Lung (tissue), 12 donors: ENCODE results near the gene ANKRD22. TPM values are rescaled to one million over a fixed set of nuclear protein-coding genes. Genes with fewer than 3 reads are reported as not detected.

Experiments used
- ATAC-seq: fragments of 200-7000 bp; cut with Tn5 transposase; one replicate; pipeline ENCODE4 v1.9.1; 2020; ENCODE audit warnings: moderate number of reproducible peaks; ENCODE audit not compliant: insufficient read depth, low FRiP score
- DNase-seq, 3 donors: peaks; one replicate each; pipeline ENCODE4 v3.0.0-alpha.2; 2013 to 2017
- H3K27ac ChIP-seq, 2 donors: one replicate each; pipeline ENCODE4 v1.5.1; 2013; ENCODE audit warnings: mild to moderate bottlenecking in 2 of 2, moderate library complexity in 2 of 2, control low read depth in 1 of 2, inconsistent platforms in 1 of 2, low read depth in 1 of 2, low read length in 1 of 2
- H3K27me3 ChIP-seq, 3 donors: one replicate each; pipeline ENCODE4 v1.5.1; 2013; ENCODE audit warnings: low read length in 2 of 3; ENCODE audit not compliant: control insufficient read depth in 3 of 3, insufficient read depth in 3 of 3
- H3K36me3 ChIP-seq, 4 donors: one replicate each; pipeline ENCODE4 v1.5.1; 2013; ENCODE audit warnings: low read length in 4 of 4, mild to moderate bottlenecking in 1 of 4, moderate library complexity in 1 of 4; ENCODE audit not compliant: control insufficient read depth in 4 of 4, insufficient read depth in 4 of 4
- H3K4me1 ChIP-seq, 5 donors: one replicate each; pipeline ENCODE4 v1.5.1; 2013; ENCODE audit warnings: low read length in 5 of 5, mild to moderate bottlenecking in 2 of 5, moderate library complexity in 1 of 5; ENCODE audit not compliant: control insufficient read depth in 5 of 5, insufficient read depth in 5 of 5
- H3K4me3 ChIP-seq: one replicate; pipeline ENCODE4 v1.5.1; 2013; ENCODE audit warnings: mild to moderate bottlenecking, control low read depth, moderate library complexity
- H3K9ac ChIP-seq, 2 donors: one replicate each; pipeline ENCODE4 v1.5.1; 2013; ENCODE audit warnings: low read length in 2 of 2, control low read depth in 1 of 2; ENCODE audit not compliant: insufficient read depth in 1 of 2
- H3K9me3 ChIP-seq, 4 donors: one replicate each; pipeline ENCODE4 v1.5.1; 2013; ENCODE audit warnings: low read length in 3 of 4, mild to moderate bottlenecking in 1 of 4, moderate library complexity in 1 of 4; ENCODE audit not compliant: control insufficient read depth in 4 of 4, insufficient read depth in 3 of 4
- WGBS, 2 donors: extraction: QIAGEN DNeasy Blood & Tissue Kit; methylation state at CpG; one replicate each; pipeline ENCODE4 v1.1.7; 2013; 5-methylcytosine and 5-hydroxymethylcytosine counted together
- polyA plus RNA-seq, 2 donors: library from polyadenylated mRNA; stranded (reverse); fragments of 200-250 nt; gene quantifications; one replicate each; pipeline ENCODE4 v1.2.1, GENCODE V29; 2013
- total RNA-seq, 2 donors: library from RNA; depleted of rRNA in 1 of 2; stranded (reverse); fragments of >200 nt in 1 of 2; gene quantifications; one replicate each; pipeline ENCODE4 v1.2.1, GENCODE V29; 2014 to 2021
- TF ChIP-seq, protein P1 (sequence below): IDR thresholded peaks from 2 replicates; pipeline ENCODE4 v1.5.1; 2012; ENCODE audit warnings: mild to moderate bottlenecking; ENCODE audit errors: control extremely low read depth, extremely low read depth
- donor health status: control.
- donor health status: control.
- donor health status: Bipolar disorder and iron deficiency.
- donor health status: healthy.
- donor health status: DM: yes; HTN: yes; CAD: no.

The ANKRD22 gene
- total and polyA plus RNA-seq, 4 donors: 1.1 to 23.1 (median 3.4) TPM

DNA sequence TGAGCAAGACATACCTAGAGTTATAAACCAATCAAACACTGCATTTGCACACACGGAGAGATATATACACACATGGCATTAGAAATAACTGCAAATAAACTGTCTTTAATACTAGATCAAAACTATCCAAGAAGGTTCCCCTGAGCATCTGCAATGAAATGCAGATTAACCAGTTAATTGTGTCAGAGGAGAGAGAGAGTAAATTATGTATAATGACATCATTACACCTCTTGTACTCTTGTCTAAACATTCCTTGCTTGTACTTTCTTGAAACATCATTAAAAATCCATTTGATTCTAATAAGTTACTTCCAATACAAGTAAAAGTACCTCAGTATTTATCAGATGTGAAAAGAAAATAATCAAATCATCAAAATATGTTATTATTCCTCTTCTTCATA, 932 bp downstream of the ANKRD22 start:
- H3K27ac ChIP-seq: no peak overlapping the region
- peaks cover 0 to 17% (median 7%) of the 10 kb centered on the region in 5 donors for H3K4me1 ChIP-seq
- H3K36me3 ChIP-seq: no peaks in the 10 kb centered on the region
- no peak overlapping the region for H3K9ac ChIP-seq
- 83 to 84% methylated on average over 1 of the region's 1 CpG for WGBS, 2 donors
- no peak overlapping the region for H3K4me3 ChIP-seq
- no peaks in the 10 kb centered on the region for H3K9me3 ChIP-seq
- H3K27me3 ChIP-seq: no peaks in the 10 kb centered on the region
- no peak for DNase-seq
- ATAC-seq: no peak
- TF ChIP-seq, protein P1, sequence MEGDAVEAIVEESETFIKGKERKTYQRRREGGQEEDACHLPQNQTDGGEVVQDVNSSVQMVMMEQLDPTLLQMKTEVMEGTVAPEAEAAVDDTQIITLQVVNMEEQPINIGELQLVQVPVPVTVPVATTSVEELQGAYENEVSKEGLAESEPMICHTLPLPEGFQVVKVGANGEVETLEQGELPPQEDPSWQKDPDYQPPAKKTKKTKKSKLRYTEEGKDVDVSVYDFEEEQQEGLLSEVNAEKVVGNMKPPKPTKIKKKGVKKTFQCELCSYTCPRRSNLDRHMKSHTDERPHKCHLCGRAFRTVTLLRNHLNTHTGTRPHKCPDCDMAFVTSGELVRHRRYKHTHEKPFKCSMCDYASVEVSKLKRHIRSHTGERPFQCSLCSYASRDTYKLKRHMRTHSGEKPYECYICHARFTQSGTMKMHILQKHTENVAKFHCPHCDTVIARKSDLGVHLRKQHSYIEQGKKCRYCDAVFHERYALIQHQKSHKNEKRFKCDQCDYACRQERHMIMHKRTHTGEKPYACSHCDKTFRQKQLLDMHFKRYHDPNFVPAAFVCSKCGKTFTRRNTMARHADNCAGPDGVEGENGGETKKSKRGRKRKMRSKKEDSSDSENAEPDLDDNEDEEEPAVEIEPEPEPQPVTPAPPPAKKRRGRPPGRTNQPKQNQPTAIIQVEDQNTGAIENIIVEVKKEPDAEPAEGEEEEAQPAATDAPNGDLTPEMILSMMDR: no peak

DNA sequence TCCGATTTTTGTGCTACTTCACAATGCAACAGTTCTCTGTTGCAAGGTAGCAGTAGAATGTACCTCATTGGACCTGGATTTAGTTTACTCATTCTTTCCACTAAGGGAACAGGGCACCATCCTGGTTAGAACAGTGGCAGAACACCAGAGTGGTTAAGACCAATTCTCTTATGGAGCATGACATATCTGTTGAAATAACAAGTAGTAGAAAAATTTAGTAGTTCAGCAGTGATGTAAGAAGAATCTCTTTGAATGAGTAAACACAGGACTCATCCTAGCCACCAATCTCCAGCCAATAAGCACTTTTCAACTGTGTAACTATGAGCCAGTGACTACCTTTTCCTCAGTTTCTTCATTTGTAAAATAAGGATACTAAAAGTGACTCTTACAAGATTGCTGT, 2.4 kb downstream of the ANKRD22 start:
- DNase-seq (no peak), ATAC-seq (no peak)
- H3K9ac ChIP-seq: no peak overlapping the region
- no peak overlapping the region for H3K4me3 ChIP-seq
- no peaks in the 10 kb centered on the region for H3K36me3 ChIP-seq
- H3K27ac ChIP-seq: no peak overlapping the region
- H3K9me3 ChIP-seq: no peaks in the 10 kb centered on the region
- no peaks in the 10 kb centered on the region for H3K27me3 ChIP-seq
- WGBS, 2 donors: 90 to 92% methylated on average over 1 of the region's 1 CpG
- H3K4me1 ChIP-seq: peaks cover 0 to 11% (median 4%) of the 10 kb centered on the region in 5 donors
- TF ChIP-seq, protein P1: no peak

DNA sequence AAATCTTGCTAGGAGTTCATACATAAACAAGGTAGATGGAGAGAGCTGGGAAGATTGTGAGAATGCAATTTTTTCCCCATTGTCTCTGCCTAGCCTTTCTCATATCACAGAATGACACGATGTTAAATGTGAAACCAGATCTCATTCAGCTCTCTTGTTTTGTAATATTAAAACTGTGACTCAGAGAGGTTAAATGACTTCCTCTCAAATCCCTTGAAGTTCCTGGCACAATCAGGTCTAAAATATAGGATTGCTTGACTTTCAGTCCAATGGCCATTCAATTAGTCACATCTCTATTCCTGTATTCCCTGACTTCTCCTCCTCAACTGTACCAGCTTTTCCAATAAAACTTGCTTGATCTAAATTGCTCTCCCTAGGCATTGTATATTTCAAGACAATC, 3.1 kb downstream of the ANKRD22 start:
- Histone ChIP-seq H3K4me3 (no peak overlapping the region), H3K27ac (no peak overlapping the region), H3K4me1 (peaks cover 0 to 10% (median 0%) of the 10 kb centered on the region in 5 donors), H3K9me3 (no peaks in the 10 kb centered on the region), H3K27me3 (no peaks in the 10 kb centered on the region), H3K9ac (no peak overlapping the region), H3K36me3 (no peaks in the 10 kb centered on the region)
- TF ChIP-seq, protein P1: no peak
- ATAC-seq: no peak
- WGBS, 2 donors: 2 to 6% methylated on average over 1 of the region's 1 CpG
- peak in 1 of 3 donors; percentile 61 for DNase-seq

DNA sequence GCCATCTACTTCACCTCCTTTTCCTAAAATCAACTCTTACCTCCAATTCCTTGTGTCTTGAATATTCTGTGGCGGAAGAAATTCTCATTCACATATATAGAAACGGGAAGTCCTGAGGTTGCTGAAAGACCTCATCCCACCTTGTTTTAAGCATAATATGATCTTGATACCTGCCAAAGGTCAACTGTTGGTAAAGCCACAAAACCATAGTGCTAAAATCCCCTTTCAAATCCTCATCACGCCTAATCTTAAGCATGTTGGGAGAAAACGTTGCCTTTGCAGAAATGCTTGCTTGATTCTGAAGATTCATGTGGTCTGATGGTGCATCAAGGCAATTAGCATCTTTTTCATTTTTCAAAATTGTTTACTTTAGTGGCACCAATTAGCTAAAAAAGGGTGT, 8.5 kb downstream of the ANKRD22 start:
- Histone ChIP-seq H3K9me3 (no peaks in the 10 kb centered on the region), H3K27me3 (no peaks in the 10 kb centered on the region), H3K4me1 (no peaks in the 10 kb centered on the region), H3K36me3 (no peaks in the 10 kb centered on the region), H3K9ac (no peak overlapping the region), H3K27ac (no peak overlapping the region), H3K4me3 (no peak overlapping the region)
- TF ChIP-seq, protein P1: no peak
- ATAC-seq (no peak), DNase-seq (no peak)
- 93 to 97% methylated on average over 4 of the region's 4 CpGs for WGBS, 2 donors
